Endothelial cell of umbilical vein (primary cell): ENCODE data around the gene SERPINA12. TPM values are rescaled to one million over a fixed set of nuclear protein-coding genes. Genes with fewer than 3 reads are reported as not detected.

ENCODE experiments used
- BruUV-seq: library from RNA; stranded (reverse); fragments of 400-500 nt; replicated peaks from 2 replicates; lab custom pipeline; 2021; lab: Mats Ljungman, UMichigan
- CTCF ChIA-PET: fragments of 300-600, 350-600 bp; sonication (Branson Sonifier 250); formaldehyde crosslinking; loops from one replicate; lab custom pipeline; 2021; ENCODE audit warnings: antibody characterized with exemption, inconsistent platforms; lab: Charles Lee
- POLR2A ChIA-PET: fragments of 300-600, 350-600 bp; sonication (Branson Sonifier 250); formaldehyde crosslinking; loops from one replicate; lab custom pipeline; 2021; ENCODE audit warnings: antibody characterized with exemption, inconsistent platforms; lab: Charles Lee
- DNase-seq: peaks from one replicate; pipeline ENCODE4 v3.0.0-alpha.2; 2011; ENCODE audit warnings: low read depth, low spot score
- FAIRE-seq: peaks from 2 replicates; lab custom pipeline; 2011; peaks lifted over from hg19 to GRCh38; lab: Jason Lieb, UNC
- H2AFZ ChIP-seq: 2 replicates; pipeline ENCODE4 v1.6.0; 2012; ENCODE audit warnings: low read depth, low read length, control low read depth, inconsistent platforms
- H3K27ac ChIP-seq: 2 replicates; pipeline ENCODE4 v1.5.1; 2011; ENCODE audit warnings: low read depth, mild to moderate bottlenecking, control low read depth, low read length, moderate library complexity; ENCODE audit not compliant: insufficient read depth
- H3K27me3 ChIP-seq, 2 experiments: 2 replicates each; pipeline versions ENCODE4 v1.6.0 to v1.6.1; 2011; ENCODE audit warnings: low read length in 2 of 2, mixed read lengths in 1 of 2; ENCODE audit not compliant: control insufficient read depth in 2 of 2, insufficient read depth in 2 of 2
- H3K36me3 ChIP-seq, 2 experiments: 2 replicates in 1 of 2; 3 replicates in 1 of 2; pipeline ENCODE4 v1.5.1; 2011; ENCODE audit warnings: low read length in 2 of 2, mild to moderate bottlenecking in 1 of 2, moderate library complexity in 1 of 2; ENCODE audit not compliant: control insufficient read depth in 2 of 2, insufficient read depth in 2 of 2; ENCODE audit errors: extremely low read depth in 1 of 2
- H3K4me1 ChIP-seq: 3 replicates; pipeline ENCODE4 v1.5.1; 2011; ENCODE audit warnings: mild to moderate bottlenecking, low read length; ENCODE audit not compliant: control insufficient read depth, insufficient read depth; ENCODE audit errors: extremely low read depth
- H3K4me2 ChIP-seq: 2 replicates; pipeline ENCODE4 v1.6.1; 2011; ENCODE audit warnings: low read length, control low read depth, mixed read lengths; ENCODE audit not compliant: insufficient read depth
- H3K4me3 ChIP-seq, 3 experiments: fragments of 200-600 bp in 1 of 3; sonication (generic), shearing (Covaris generic) in 1 of 3; replicated peaks in 1 of 3; 2 replicates each; pipeline ENCODE4 v1.5.1; 2011 to 2016; ENCODE audit warnings: control low read depth in 3 of 3, low read length in 3 of 3, mild to moderate bottlenecking in 2 of 3, inconsistent platforms in 1 of 3, low read depth in 1 of 3, moderate library complexity in 1 of 3; ENCODE audit not compliant: insufficient read depth in 1 of 3
- H3K79me2 ChIP-seq: 2 replicates; pipeline ENCODE4 v1.6.0; 2012; ENCODE audit warnings: low read length, inconsistent platforms; ENCODE audit not compliant: control insufficient read depth, insufficient read depth
- H3K9ac ChIP-seq: replicated peaks from 2 replicates; pipeline ENCODE3; 2011; ENCODE audit warnings: low read length, control low read depth; ENCODE audit not compliant: insufficient read depth; ENCODE audit errors: extremely low read depth
- H3K9me1 ChIP-seq: replicated peaks from 3 replicates; pipeline ENCODE4 v1.6.0; 2011; ENCODE audit warnings: mild to moderate bottlenecking, low read length; ENCODE audit not compliant: control insufficient read depth, insufficient read depth; ENCODE audit errors: extremely low read depth
- H3K9me3 ChIP-seq: replicated peaks from 2 replicates; pipeline ENCODE4 v1.5.1; 2012; ENCODE audit warnings: low read length, inconsistent platforms; ENCODE audit not compliant: control insufficient read depth, insufficient read depth
- H4K20me1 ChIP-seq: replicated peaks from 2 replicates; pipeline ENCODE3; 2011; ENCODE audit warnings: mild to moderate bottlenecking, low read length; ENCODE audit not compliant: control insufficient read depth, insufficient read depth; ENCODE audit errors: extremely low read depth
- EZH2 ChIP-seq: IDR thresholded peaks from 2 replicates; pipeline ENCODE4 v1.6.1; 2012; ENCODE audit warnings: borderline replicate concordance, low read depth, mild to moderate bottlenecking, moderate library complexity, low read length, inconsistent platforms; ENCODE audit not compliant: severe bottlenecking
- FOS ChIP-seq: IDR thresholded peaks from 2 replicates; pipeline ENCODE4 v1.6.1; 2011; ENCODE audit warnings: mild to moderate bottlenecking, low read length, moderate library complexity, borderline replicate concordance; ENCODE audit not compliant: insufficient read depth
- GATA2 ChIP-seq: IDR thresholded peaks from 2 replicates; pipeline ENCODE4 v1.7.0; 2011; ENCODE audit warnings: low read depth, mild to moderate bottlenecking, moderate library complexity, mixed read lengths, low read length; ENCODE audit not compliant: insufficient read length, insufficient read depth
- JUN ChIP-seq: IDR thresholded peaks from 2 replicates; pipeline ENCODE4 v1.6.1; 2011; ENCODE audit warnings: borderline replicate concordance, low read depth; ENCODE audit not compliant: insufficient read length, insufficient read depth
- MYC ChIP-seq: IDR thresholded peaks from one replicate; pipeline ENCODE4 v1.6.1; 2011; ENCODE audit warnings: mild to moderate bottlenecking, low read depth, low read length
- POLR2A ChIP-seq: IDR thresholded peaks from 2 replicates; pipeline ENCODE4 v1.6.1; 2012; ENCODE audit warnings: low read depth, mild to moderate bottlenecking, control low read depth, low read length
- POLR2AphosphoS5 ChIP-seq: IDR thresholded peaks from 2 replicates; pipeline ENCODE4 v1.6.1; 2012; ENCODE audit warnings: low read depth, mild to moderate bottlenecking, control low read depth, low read length, moderate library complexity; ENCODE audit not compliant: insufficient read depth
- dilution Hi-C: fragments of 300-500 bp; cut with MboI; formaldehyde crosslinking; loops from one replicate; pipeline ENCODE4 v1.15.0; 2019; ENCODE audit warnings: low sequenced_read_pairs; ENCODE audit not compliant: extremely low pct_ligation_motif_present
- intact Hi-C: fragments of 100-400 bp; cut with micrococcal nuclease; formaldehyde crosslinking; loops from one replicate; pipeline ENCODE4 v1.10.0; 2022
- polyA plus RNA-seq, 4 experiments: library from polyadenylated mRNA; depleted of rRNA in 3 of 4; stranded (reverse) in 3 of 4; unstranded in 1 of 4; fragments of >200 nt; gene quantifications; 2 replicates each; pipeline versions ENCODE4 v1.2.1 to v1.2.3, GENCODE V29; 2011 to 2012; ENCODE audit warnings: missing spikeins in 1 of 4
- total RNA-seq: library from RNA; stranded (reverse); gene quantifications from 2 replicates; pipeline ENCODE4 v1.2.3, GENCODE V29; 2021
- TF ChIP-seq, protein P1 (sequence below): IDR thresholded peaks from 2 replicates; pipeline ENCODE4 v1.6.1; 2011; ENCODE audit not compliant: insufficient read depth, insufficient read length
- TF ChIP-seq, protein P2 (sequence below), 2 donors: IDR thresholded peaks; 1 replicate in 1 of 2; 2 replicates in 1 of 2; pipeline ENCODE4 v1.5.1; 2011; ENCODE audit warnings: low read length in 2 of 2, mild to moderate bottlenecking in 2 of 2, moderate library complexity in 2 of 2, control low read depth in 1 of 2, inconsistent platforms in 1 of 2, low read depth in 1 of 2; ENCODE audit not compliant: insufficient read depth in 1 of 2; ENCODE audit errors: extremely low read depth in 1 of 2

Gene SERPINA12
- total and polyA plus RNA-seq, 2 donors (not counting 3 experiments of a cell fraction or from before 2014, with no cell fraction given), result not detected

DNA sequence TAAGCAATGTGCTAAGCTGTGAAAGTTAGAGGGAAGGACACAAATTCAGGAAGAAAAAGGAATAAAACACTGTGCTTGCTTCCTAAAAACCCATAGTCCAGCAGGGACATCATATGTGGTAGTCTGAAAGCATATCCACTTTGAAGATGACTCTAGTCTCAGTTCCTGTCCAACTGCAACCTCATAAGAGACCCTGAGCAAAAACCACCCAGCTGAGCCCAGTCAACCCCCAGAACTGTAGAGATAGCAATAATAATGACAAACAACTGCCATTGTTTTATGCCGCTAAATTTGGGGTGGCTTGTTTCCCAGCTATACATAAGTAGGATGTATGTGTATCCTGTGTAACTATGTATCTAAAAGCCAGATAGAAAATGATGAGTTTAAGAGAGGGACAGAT, 48.1 kb upstream of the SERPINA12 start:
- H3K27ac ChIP-seq, result no peak overlapping the region
- ChIA-PET CTCF (interaction anchor here (1.0 to 1.7 kb wide), 2 partner anchors 8 to 34 kb away, joined by 3 read pairs; no protein-coding TSS in a partner anchor), POLR2A (no interaction called here)
- no peaks in the 10 kb centered on the region for H3K27me3 ChIP-seq
- TF ChIP-seq POLR2AphosphoS5 (no peak), JUN (no peak), POLR2A (no peak), EZH2 (no peak), MYC (no peak), GATA2 (no peak), FOS (no peak)
- TF ChIP-seq, protein P1, sequence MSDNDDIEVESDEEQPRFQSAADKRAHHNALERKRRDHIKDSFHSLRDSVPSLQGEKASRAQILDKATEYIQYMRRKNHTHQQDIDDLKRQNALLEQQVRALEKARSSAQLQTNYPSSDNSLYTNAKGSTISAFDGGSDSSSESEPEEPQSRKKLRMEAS, result no peak
- TF ChIP-seq, protein P2, sequence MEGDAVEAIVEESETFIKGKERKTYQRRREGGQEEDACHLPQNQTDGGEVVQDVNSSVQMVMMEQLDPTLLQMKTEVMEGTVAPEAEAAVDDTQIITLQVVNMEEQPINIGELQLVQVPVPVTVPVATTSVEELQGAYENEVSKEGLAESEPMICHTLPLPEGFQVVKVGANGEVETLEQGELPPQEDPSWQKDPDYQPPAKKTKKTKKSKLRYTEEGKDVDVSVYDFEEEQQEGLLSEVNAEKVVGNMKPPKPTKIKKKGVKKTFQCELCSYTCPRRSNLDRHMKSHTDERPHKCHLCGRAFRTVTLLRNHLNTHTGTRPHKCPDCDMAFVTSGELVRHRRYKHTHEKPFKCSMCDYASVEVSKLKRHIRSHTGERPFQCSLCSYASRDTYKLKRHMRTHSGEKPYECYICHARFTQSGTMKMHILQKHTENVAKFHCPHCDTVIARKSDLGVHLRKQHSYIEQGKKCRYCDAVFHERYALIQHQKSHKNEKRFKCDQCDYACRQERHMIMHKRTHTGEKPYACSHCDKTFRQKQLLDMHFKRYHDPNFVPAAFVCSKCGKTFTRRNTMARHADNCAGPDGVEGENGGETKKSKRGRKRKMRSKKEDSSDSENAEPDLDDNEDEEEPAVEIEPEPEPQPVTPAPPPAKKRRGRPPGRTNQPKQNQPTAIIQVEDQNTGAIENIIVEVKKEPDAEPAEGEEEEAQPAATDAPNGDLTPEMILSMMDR (IDR thresholded peaks at IDR 0.05; ENCODE audit: extremely low read depth in 1 of 2, insufficient read depth in 1 of 2, low read depth in 1 of 2, low read length in 2 of 2), result no peak
- H3K9ac ChIP-seq, result no peak overlapping the region
- H3K9me3 ChIP-seq, result no peaks in the 10 kb centered on the region
- no peaks in the 10 kb centered on the region for H3K4me1 ChIP-seq
- DNase-seq (no peak), FAIRE-seq (no peak)
- no peak overlapping the region for H2AFZ ChIP-seq
- H3K4me2 ChIP-seq, result no peak overlapping the region
- H3K36me3 ChIP-seq, result no peaks in the 10 kb centered on the region
- H3K9me1 ChIP-seq, result no peaks in the 10 kb centered on the region
- H3K4me3 ChIP-seq, result no peak overlapping the region
- dilution Hi-C loops (no loop called here), intact Hi-C loops (no loop called here)
- no peaks in the 10 kb centered on the region for H3K79me2 ChIP-seq
- no TSS peak for BruUV-seq
- H4K20me1 ChIP-seq, result no peaks in the 10 kb centered on the region
